ENCODE data around the gene P2RY2. TPM values are rescaled to one million over a fixed set of nuclear protein-coding genes. Genes with fewer than 3 reads are reported as not detected.

Gene P2RY2
- total RNA-seq, 1 donor from 2014 or later: not detected

DNA sequence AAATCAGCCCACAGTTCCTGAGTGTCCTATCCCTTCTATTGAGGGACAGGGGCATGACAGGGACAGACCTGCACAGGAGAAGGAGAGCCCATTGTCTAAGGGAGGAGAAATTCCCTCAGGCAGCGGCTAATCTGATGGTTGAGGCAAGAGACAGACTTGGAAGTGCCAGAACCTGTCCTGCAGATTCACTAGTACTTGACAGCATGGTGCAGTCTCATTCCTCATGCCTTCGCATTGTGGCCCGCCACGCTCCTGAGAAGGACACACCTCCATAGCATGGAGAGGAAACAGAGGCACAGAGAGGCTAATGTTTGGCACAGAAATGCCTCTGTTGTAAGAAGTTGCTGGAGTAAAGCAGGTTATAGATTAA lies 57.3 kb downstream of the P2RY2 start:
- Mint-ChIP-seq H3K27ac (ENCODE audit: unreplicated experiment) (no peak overlapping the region), H3K27me3 (ENCODE audit: unreplicated experiment) (no peaks in the 10 kb centered on the region), H3K4me3 (ENCODE audit: unreplicated experiment) (no peak overlapping the region), H3K4me1 (ENCODE audit: unreplicated experiment) (peaks cover 11% of the 10 kb centered on the region), H3K9me3 (ENCODE audit: unreplicated experiment) (no peaks in the 10 kb centered on the region), H3K36me3 (ENCODE audit: unreplicated experiment) (no peaks in the 10 kb centered on the region)
- DNase-seq (ENCODE audit: extremely low spot score, unreplicated experiment): no peak
- TF ChIP-seq, protein P1, sequence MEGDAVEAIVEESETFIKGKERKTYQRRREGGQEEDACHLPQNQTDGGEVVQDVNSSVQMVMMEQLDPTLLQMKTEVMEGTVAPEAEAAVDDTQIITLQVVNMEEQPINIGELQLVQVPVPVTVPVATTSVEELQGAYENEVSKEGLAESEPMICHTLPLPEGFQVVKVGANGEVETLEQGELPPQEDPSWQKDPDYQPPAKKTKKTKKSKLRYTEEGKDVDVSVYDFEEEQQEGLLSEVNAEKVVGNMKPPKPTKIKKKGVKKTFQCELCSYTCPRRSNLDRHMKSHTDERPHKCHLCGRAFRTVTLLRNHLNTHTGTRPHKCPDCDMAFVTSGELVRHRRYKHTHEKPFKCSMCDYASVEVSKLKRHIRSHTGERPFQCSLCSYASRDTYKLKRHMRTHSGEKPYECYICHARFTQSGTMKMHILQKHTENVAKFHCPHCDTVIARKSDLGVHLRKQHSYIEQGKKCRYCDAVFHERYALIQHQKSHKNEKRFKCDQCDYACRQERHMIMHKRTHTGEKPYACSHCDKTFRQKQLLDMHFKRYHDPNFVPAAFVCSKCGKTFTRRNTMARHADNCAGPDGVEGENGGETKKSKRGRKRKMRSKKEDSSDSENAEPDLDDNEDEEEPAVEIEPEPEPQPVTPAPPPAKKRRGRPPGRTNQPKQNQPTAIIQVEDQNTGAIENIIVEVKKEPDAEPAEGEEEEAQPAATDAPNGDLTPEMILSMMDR (IDR thresholded peaks at IDR 0.05): no peak

DNA sequence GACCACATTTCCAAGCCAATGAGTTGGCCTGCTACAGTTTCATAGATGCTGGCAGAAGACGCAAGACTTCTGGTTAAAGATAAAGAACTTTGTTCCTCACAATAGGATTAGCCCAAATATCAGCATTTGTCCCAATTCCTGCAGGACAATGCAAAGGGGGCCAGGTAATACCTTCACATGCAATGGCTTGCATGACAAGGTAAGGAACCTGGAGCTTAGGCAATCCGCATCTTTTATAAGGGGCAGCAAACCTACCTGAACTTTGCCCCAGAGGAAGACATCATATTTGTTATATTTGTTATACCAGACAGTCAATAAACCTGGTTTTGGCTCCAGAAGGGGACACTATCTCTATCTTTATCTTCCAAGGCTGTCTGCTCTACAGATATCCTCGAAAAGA lies 59.4 kb downstream of the P2RY2 start:
- DNase-seq (ENCODE audit: extremely low spot score, unreplicated experiment): no peak
- no peaks in the 10 kb centered on the region for H3K27me3 Mint-ChIP-seq (ENCODE audit: unreplicated experiment)
- H3K4me3 Mint-ChIP-seq (ENCODE audit: unreplicated experiment): no peak overlapping the region
- TF ChIP-seq, protein P1 (IDR thresholded peaks at IDR 0.05): no peak
- H3K4me1 Mint-ChIP-seq (ENCODE audit: unreplicated experiment): peaks cover 4% of the 10 kb centered on the region
- H3K27ac Mint-ChIP-seq (ENCODE audit: unreplicated experiment): no peak overlapping the region
- H3K36me3 Mint-ChIP-seq (ENCODE audit: unreplicated experiment): no peaks in the 10 kb centered on the region
- H3K9me3 Mint-ChIP-seq (ENCODE audit: unreplicated experiment): no peaks in the 10 kb centered on the region

DNA sequence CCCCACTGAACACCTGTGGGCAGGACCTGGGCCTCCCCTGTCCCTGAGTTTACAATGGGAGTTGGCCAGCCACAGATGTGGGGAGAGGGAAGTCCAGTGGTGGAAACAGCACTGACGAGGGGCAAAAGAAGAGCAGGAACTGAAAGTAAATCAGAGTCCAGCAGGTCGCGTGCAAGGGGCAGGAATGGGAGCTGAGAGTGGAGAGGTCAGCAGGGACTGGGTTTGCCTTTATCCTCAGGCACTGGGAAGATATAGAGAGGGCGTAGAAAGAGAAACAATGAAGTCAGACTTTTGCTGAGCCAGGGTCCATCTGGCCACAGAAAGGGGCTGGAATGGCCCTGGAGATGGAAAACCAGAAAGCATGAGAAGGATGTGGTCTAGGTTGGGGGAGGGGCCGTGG lies 62.5 kb downstream of the P2RY2 start:
- H3K9me3 Mint-ChIP-seq (ENCODE audit: unreplicated experiment): no peaks in the 10 kb centered on the region
- no peak overlapping the region for H3K27ac Mint-ChIP-seq (ENCODE audit: unreplicated experiment)
- H3K4me1 Mint-ChIP-seq (ENCODE audit: unreplicated experiment): peaks cover 2% of the 10 kb centered on the region
- no peak for DNase-seq (ENCODE audit: extremely low spot score, unreplicated experiment)
- no peak overlapping the region for H3K4me3 Mint-ChIP-seq (ENCODE audit: unreplicated experiment)
- H3K36me3 Mint-ChIP-seq (ENCODE audit: unreplicated experiment): no peaks in the 10 kb centered on the region
- TF ChIP-seq, protein P1 (IDR thresholded peaks at IDR 0.05): no peak
- no peaks in the 10 kb centered on the region for H3K27me3 Mint-ChIP-seq (ENCODE audit: unreplicated experiment)

DNA sequence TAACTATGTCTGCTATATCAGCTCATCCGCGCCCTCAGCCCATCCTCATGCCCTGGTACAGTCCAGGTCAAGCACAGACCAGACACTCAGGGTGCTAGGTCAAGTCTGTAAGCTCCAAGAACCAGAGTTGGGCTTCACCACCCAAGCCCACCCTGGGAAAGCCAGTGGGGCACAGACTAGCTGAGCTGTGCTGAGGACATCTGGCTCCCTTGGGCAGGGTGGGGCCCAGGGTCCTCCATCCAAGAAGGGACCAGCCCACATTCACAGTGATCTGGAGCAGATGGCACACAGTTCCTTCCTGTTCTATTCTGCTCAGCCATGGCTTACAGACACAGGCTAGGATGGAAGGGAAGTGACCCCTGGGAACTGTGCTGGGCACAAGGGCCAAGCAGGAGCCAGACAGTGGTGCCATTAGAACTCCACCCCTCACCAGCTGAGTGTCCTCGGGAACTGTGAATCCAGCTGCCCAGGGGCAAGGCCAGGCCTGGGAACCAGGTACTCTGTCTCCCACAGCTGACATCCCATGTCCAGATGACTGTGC lies 63.2 kb downstream of the P2RY2 start:
- no peaks in the 10 kb centered on the region for H3K9me3 Mint-ChIP-seq (ENCODE audit: unreplicated experiment)
- H3K27me3 Mint-ChIP-seq (ENCODE audit: unreplicated experiment): no peaks in the 10 kb centered on the region
- no peaks in the 10 kb centered on the region for H3K36me3 Mint-ChIP-seq (ENCODE audit: unreplicated experiment)
- no peak overlapping the region for H3K4me3 Mint-ChIP-seq (ENCODE audit: unreplicated experiment)
- no peak overlapping the region for H3K27ac Mint-ChIP-seq (ENCODE audit: unreplicated experiment)
- H3K4me1 Mint-ChIP-seq (ENCODE audit: unreplicated experiment): peaks cover 2% of the 10 kb centered on the region
- TF ChIP-seq, protein P1 (IDR thresholded peaks at IDR 0.05): no peak
- DNase-seq (ENCODE audit: extremely low spot score, unreplicated experiment): no peak

DNA sequence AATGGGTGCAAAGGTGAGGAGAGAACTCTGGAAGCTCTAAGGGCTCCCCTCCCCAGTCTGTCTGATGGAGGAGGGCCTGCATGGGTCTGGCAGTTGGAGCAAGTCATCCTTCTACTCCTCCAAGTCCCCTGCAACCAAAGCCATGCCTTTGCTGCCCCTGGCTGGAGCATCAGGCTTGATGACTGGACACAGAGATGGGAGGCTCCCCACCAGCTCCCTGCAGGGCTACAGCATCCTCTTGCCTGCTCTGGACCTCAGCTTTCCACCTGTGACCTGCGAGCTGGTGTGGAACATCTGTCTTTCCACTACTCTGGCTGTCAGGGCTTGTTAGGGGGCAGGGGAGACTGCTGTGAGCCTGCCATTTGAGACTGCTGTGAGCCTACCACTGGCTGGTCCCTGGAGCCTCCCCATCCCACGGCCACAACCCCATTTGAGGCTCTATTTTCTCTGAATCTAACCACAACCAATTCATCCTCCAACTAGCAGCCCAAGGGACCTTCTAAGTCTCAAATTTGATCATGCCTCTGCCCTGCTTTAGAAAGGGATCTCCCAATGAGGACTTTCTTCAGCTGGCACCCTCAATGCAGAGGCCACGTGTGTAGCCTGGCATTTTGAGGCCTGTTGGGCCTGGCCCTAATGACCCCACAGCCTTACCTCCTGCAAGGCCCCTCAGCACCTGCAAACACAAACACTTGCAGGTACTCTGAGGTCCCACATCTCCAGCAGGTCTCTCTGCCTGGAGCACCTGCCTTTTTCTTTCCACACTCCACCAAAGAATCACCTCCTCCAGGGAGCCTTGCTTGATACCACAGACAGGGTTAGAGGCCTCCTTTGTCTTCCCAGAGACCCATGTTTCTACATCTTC lies 63.9 kb downstream of the P2RY2 start:
- Mint-ChIP-seq H3K27me3 (ENCODE audit: unreplicated experiment) (no peaks in the 10 kb centered on the region), H3K9me3 (ENCODE audit: unreplicated experiment) (no peaks in the 10 kb centered on the region), H3K36me3 (ENCODE audit: unreplicated experiment) (no peaks in the 10 kb centered on the region), H3K4me3 (ENCODE audit: unreplicated experiment) (no peak overlapping the region), H3K4me1 (ENCODE audit: unreplicated experiment) (peaks cover 2% of the 10 kb centered on the region), H3K27ac (ENCODE audit: unreplicated experiment) (no peak overlapping the region)
- DNase-seq (ENCODE audit: extremely low spot score, unreplicated experiment): no peak
- TF ChIP-seq, protein P1 (IDR thresholded peaks at IDR 0.05): no peak

Data from osteocyte (in vitro differentiated cells).